Measurements from ENCODE around the gene DNMT1.

- no peak for TF ChIP-seq EZH2 (IDR thresholded peaks at IDR 0.05; ENCODE audit: low read depth)
- TF ChIP-seq CTCF (conservative IDR thresholded peaks at IDR 0.05) = no peak
Measured at GRCh38 chr19:10089801-10090375, 104.9 kb downstream of the DNMT1 start.
